Ishikawa (cell line): ENCODE data around the gene KIFC3.

Experiments
- CREB1 ChIP-seq: IDR thresholded peaks from 2 replicates; pipeline ENCODE4 v1.6.1; 2012; ENCODE audit warnings: low read depth
- EGR1 ChIP-seq: IDR thresholded peaks from 2 replicates; pipeline ENCODE4 v1.6.1; 2012
- FOXM1 ChIP-seq: IDR thresholded peaks from 2 replicates; pipeline ENCODE4 v1.6.1; 2012; ENCODE audit warnings: low read depth, borderline replicate concordance
- MAX ChIP-seq: IDR thresholded peaks from 2 replicates; pipeline ENCODE4 v1.6.1; 2012
- NFIC ChIP-seq: IDR thresholded peaks from 2 replicates; pipeline ENCODE4 v1.6.1; 2012
- RAD21 ChIP-seq: IDR thresholded peaks from 2 replicates; pipeline ENCODE4 v1.6.1; 2012; ENCODE audit warnings: low read depth
- REST ChIP-seq: IDR thresholded peaks from 2 replicates; pipeline ENCODE4 v1.6.1; 2012; ENCODE audit warnings: low read depth, mild to moderate bottlenecking
- TAF1 ChIP-seq: IDR thresholded peaks from 2 replicates; pipeline ENCODE4 v1.6.1; 2012; ENCODE audit warnings: low read depth, mild to moderate bottlenecking
- TEAD4 ChIP-seq: IDR thresholded peaks from 2 replicates; pipeline ENCODE4 v1.6.1; 2012
- USF1 ChIP-seq: IDR thresholded peaks from 2 replicates; pipeline ENCODE4 v1.6.1; 2012
- YY1 ChIP-seq: IDR thresholded peaks from 2 replicates; pipeline ENCODE4 v1.6.1; 2012; ENCODE audit warnings: low read depth
- ZBTB7A ChIP-seq: IDR thresholded peaks from 2 replicates; pipeline ENCODE4 v1.6.1; 2012; ENCODE audit warnings: low read depth

GRCh38 chr16:57757883-57758282 lies 44.4 kb downstream of the KIFC3 start:
- no peak for TF ChIP-seq USF1
- TF ChIP-seq FOXM1: no peak
- TF ChIP-seq RAD21: no peak
- TF ChIP-seq YY1: no peak
- TF ChIP-seq TAF1: no peak
- no peak for TF ChIP-seq MAX
- no peak for TF ChIP-seq EGR1
- TF ChIP-seq CREB1: no peak
- no peak for TF ChIP-seq NFIC
- no peak for TF ChIP-seq ZBTB7A
- TF ChIP-seq REST: no peak
- no peak for TF ChIP-seq TEAD4
